ENCODE results near the gene POU6F1.

DNA sequence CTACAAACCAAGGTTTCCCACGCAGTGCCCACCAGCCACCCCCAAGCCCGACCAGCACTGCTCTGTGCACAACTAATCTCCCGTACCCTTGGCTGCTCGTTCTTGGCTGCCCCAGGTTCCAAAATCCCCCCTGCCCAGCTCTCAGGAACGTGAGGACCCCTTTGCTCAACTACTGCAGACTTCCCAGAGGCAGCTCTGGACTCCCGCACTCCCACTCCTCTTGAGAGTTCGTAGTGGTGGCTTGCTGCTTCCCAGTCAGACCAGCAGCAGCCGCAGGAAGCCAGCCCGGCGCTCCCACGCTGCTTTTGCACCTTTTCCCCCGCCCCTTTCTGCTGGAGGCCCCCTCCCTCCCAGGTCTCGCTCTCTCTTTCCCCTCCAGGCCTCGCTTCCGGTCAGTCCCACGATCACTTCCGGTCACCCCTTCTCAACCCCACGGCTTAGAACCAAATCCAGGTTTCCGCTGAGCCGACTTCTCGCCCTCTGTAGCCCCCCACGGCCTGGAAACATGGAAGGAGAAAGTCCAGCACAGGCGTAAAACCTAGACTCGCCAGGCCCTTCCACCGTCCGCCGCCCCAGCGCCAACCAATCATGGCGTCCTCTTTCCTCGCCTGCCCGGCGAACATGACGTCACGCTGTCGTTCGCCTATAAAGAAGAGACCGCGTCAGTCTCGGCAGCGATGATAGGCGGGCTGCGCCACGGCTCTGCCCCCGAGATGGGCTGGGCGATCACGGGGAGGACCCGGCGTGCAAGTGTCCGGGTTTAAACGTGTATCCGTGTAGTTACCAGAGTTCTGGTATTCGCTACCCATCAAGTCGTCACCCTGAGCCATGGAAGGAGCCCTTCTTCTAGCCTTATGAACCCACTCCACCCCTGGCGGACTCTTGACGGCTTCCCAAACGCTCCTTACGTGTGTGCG, 45.1 kb downstream of the POU6F1 start, which contains the start of gene TFCP2:
- TF ChIP-seq, protein P1, sequence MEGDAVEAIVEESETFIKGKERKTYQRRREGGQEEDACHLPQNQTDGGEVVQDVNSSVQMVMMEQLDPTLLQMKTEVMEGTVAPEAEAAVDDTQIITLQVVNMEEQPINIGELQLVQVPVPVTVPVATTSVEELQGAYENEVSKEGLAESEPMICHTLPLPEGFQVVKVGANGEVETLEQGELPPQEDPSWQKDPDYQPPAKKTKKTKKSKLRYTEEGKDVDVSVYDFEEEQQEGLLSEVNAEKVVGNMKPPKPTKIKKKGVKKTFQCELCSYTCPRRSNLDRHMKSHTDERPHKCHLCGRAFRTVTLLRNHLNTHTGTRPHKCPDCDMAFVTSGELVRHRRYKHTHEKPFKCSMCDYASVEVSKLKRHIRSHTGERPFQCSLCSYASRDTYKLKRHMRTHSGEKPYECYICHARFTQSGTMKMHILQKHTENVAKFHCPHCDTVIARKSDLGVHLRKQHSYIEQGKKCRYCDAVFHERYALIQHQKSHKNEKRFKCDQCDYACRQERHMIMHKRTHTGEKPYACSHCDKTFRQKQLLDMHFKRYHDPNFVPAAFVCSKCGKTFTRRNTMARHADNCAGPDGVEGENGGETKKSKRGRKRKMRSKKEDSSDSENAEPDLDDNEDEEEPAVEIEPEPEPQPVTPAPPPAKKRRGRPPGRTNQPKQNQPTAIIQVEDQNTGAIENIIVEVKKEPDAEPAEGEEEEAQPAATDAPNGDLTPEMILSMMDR (IDR thresholded peaks at IDR 0.05): no peak
- no peak for TF ChIP-seq POLR2A (IDR thresholded peaks at IDR 0.05)
